ENCODE data around the gene HOXA4.
A peak's percentile ranks its signal among the peaks of the same experiment; 100 is the strongest.

The HOXA4 gene

DNA sequence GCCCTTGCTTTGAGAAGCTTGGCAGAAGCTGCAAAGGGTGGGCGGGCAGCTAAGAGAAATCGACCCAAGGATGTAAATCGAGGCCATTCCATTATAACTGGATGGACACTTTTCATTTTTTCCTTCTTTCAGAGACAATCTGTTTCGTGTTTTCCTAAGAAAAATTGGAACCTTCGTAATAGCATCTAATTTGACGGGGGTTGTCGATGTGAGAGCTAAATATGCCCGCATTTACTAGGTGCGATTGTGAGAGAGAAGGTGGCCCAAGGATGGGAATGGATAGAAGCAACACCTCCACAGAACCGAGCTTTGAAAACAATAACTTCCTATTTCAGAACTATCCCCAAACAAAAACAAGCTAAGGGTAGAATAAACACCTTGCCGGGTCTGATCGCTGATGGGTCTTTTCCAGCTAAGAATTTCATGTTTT lies 848 bp upstream of the HOXA4 start:
- WGBS (ENCODE audit: extremely low coverage, insufficient coverage, low lambda C conversion rate), result no CpG with 5 or more reads among the region's 12 CpGs
- Histone ChIP-seq H3K36me3 (ENCODE audit: control insufficient read depth, insufficient read depth, low read length) (no peaks in the 10 kb centered on the region), H2BK5ac (ENCODE audit: low read length) (no peak overlapping the region), H4K5ac (ENCODE audit: low read length) (no peak overlapping the region), H3K79me1 (ENCODE audit: low read length) (no peaks in the 10 kb centered on the region), H3K27me3 (ENCODE audit: insufficient read depth, low read length, poor library complexity) (peaks cover 88% of the 10 kb centered on the region), H2BK15ac (replicated peaks; ENCODE audit: low read depth) (no peak overlapping the region), H3K4me2 (ENCODE audit: low read length) (peak overlapping the region; percentile 89), H3K4me3 (ENCODE audit: low read length) (no peak overlapping the region), H3K79me2 (ENCODE audit: control insufficient read depth, insufficient read depth, low read length) (no peaks in the 10 kb centered on the region), H3K23ac (ENCODE audit: low read length) (no peak overlapping the region), H3K27ac (ENCODE audit: low read depth, low read length) (no peak overlapping the region), H3K4ac (ENCODE audit: low read depth, low read length) (no peak overlapping the region), H3K4me1 (ENCODE audit: control insufficient read depth, low read depth, low read length) (no peaks in the 10 kb centered on the region), H2AK5ac (ENCODE audit: low read length) (no peak overlapping the region), H3K56ac (ENCODE audit: low read length) (peak overlapping the region; percentile 73), H4K8ac (ENCODE audit: low read depth, low read length) (no peak overlapping the region), H2BK120ac (ENCODE audit: low read depth, low read length) (no peak overlapping the region), H3K9ac (ENCODE audit: low read length) (peak overlapping the region; percentile 41), H3K18ac (ENCODE audit: low read length) (no peak overlapping the region)
- DNase-seq, result no peak

GRCh38 chr7:27129729-27130539 lies 623 bp downstream of the HOXA4 start:
- H2BK5ac ChIP-seq (ENCODE audit: low read length), result no peak overlapping the region
- no peak overlapping the region for H3K4me3 ChIP-seq (ENCODE audit: low read length)
- H3K23ac ChIP-seq (ENCODE audit: low read length), result no peak overlapping the region
- H3K27me3 ChIP-seq (ENCODE audit: insufficient read depth, low read length, poor library complexity), result peaks cover 89% of the 10 kb centered on the region
- no peaks in the 10 kb centered on the region for H3K4me1 ChIP-seq (ENCODE audit: control insufficient read depth, low read depth, low read length)
- WGBS (ENCODE audit: extremely low coverage, insufficient coverage, low lambda C conversion rate), result no CpG with 5 or more reads among the region's 72 CpGs
- no peak overlapping the region for H3K18ac ChIP-seq (ENCODE audit: low read length)
- H3K79me1 ChIP-seq (ENCODE audit: low read length), result no peaks in the 10 kb centered on the region
- no peak overlapping the region for H3K56ac ChIP-seq (ENCODE audit: low read length)
- peak overlapping the region; percentile 40 for H3K4me2 ChIP-seq (ENCODE audit: low read length)
- no peak overlapping the region for H3K4ac ChIP-seq (ENCODE audit: low read depth, low read length)
- no peaks in the 10 kb centered on the region for H3K36me3 ChIP-seq (ENCODE audit: control insufficient read depth, insufficient read depth, low read length)
- H3K9ac ChIP-seq (ENCODE audit: low read length), result no peak overlapping the region
- no peaks in the 10 kb centered on the region for H3K79me2 ChIP-seq (ENCODE audit: control insufficient read depth, insufficient read depth, low read length)
- no peak overlapping the region for H2BK120ac ChIP-seq (ENCODE audit: low read depth, low read length)
- H4K5ac ChIP-seq (ENCODE audit: low read length), result no peak overlapping the region
- no peak overlapping the region for H2BK15ac ChIP-seq (replicated peaks; ENCODE audit: low read depth)
- H2AK5ac ChIP-seq (ENCODE audit: low read length), result no peak overlapping the region
- H3K27ac ChIP-seq (ENCODE audit: low read depth, low read length), result no peak overlapping the region
- no peak for DNase-seq
- H4K8ac ChIP-seq (ENCODE audit: low read depth, low read length), result no peak overlapping the region

DNA sequence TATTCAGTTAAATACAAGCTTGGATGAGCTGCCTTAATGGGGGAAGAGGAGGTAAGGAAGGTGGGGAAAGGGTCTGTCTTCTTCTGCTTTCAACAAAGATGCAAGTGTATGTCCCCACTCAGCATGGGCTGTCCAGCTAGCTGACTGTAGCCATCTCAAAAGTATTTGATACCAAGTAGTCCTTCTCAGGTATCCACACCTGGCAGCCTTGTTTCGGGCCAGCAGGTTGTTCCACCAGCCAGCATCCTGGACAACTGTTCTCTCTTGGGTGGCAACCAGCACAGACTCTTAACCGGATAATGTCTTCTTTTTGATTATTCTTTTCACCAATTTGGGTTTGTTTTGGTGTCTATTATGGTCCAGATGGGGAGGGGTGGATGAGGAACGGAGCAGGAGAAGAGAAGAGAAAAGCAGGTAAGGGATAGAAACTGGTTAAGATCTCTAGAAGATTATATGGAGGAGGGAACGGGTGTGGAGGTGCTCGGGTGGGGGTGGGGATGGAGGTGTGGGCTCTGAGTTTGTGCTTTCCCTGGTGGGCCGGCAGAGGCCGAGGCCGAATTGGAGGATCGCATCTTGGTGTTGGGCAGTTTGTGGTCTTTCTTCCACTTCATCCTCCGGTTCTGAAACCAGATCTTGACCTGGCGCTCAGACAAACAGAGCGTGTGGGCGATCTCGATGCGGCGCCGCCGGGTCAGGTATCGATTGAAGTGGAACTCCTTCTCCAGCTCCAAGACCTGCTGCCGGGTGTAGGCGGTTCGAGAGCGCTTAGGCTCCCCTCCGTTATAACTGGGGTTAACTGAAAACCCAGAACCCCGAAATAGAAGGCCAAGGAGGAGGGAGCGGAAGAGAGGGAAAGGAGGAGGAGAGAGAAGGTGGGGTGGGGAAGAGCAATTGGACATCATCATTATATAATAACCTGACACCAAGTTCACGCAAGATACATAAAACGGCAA lies 1.5 kb downstream of the HOXA4 start:
- DNase-seq, result no peak

DNA sequence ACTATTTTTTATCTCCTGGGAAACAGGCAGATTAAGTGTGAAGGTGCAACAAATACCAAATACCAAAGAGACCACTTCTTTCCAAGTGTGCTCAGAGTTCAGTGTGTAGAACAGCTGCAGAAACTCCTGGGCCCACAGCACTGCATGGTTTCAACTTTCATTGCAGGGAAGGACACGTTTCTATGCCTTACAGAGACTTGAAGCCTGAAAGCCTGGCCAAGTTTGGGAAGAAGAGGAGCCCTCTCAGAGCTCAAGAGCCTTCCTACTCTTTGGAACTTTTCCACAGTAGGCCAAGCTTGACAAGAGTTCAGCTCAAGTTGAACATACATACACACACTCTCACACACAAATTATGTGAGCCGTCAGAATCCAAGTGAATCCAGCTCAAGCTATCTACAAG lies 2.5 kb downstream of the HOXA4 start:
- Histone ChIP-seq H3K4ac (ENCODE audit: low read depth, low read length) (no peak overlapping the region), H3K79me1 (ENCODE audit: low read length) (no peaks in the 10 kb centered on the region), H3K56ac (ENCODE audit: low read length) (no peak overlapping the region), H3K4me1 (ENCODE audit: control insufficient read depth, low read depth, low read length) (no peaks in the 10 kb centered on the region), H2AK5ac (ENCODE audit: low read length) (no peak overlapping the region), H3K18ac (ENCODE audit: low read length) (no peak overlapping the region), H3K4me2 (ENCODE audit: low read length) (no peak overlapping the region), H2BK15ac (replicated peaks; ENCODE audit: low read depth) (no peak overlapping the region), H3K27me3 (ENCODE audit: insufficient read depth, low read length, poor library complexity) (peaks cover 90% of the 10 kb centered on the region), H3K79me2 (ENCODE audit: control insufficient read depth, insufficient read depth, low read length) (no peaks in the 10 kb centered on the region), H4K5ac (ENCODE audit: low read length) (no peak overlapping the region), H3K9ac (ENCODE audit: low read length) (no peak overlapping the region), H3K4me3 (ENCODE audit: low read length) (no peak overlapping the region), H2BK5ac (ENCODE audit: low read length) (no peak overlapping the region), H3K27ac (ENCODE audit: low read depth, low read length) (no peak overlapping the region), H4K8ac (ENCODE audit: low read depth, low read length) (no peak overlapping the region), H2BK120ac (ENCODE audit: low read depth, low read length) (no peak overlapping the region), H3K23ac (ENCODE audit: low read length) (no peak overlapping the region), H3K36me3 (ENCODE audit: control insufficient read depth, insufficient read depth, low read length) (no peaks in the 10 kb centered on the region)
- no peak for DNase-seq
- no CpG with 5 or more reads among the region's 2 CpGs for WGBS (ENCODE audit: extremely low coverage, insufficient coverage, low lambda C conversion rate)

More for the DNA sequence above, 1.5 kb downstream of the HOXA4 start:
- Histone ChIP-seq H2BK120ac (ENCODE audit: low read depth, low read length) (no peak overlapping the region), H3K4ac (ENCODE audit: low read depth, low read length) (no peak overlapping the region), H3K4me2 (ENCODE audit: low read length) (no peak overlapping the region), H3K9ac (ENCODE audit: low read length) (no peak overlapping the region), H3K18ac (ENCODE audit: low read length) (no peak overlapping the region), H2BK15ac (replicated peaks; ENCODE audit: low read depth) (no peak overlapping the region), H3K27ac (ENCODE audit: low read depth, low read length) (no peak overlapping the region), H3K36me3 (ENCODE audit: control insufficient read depth, insufficient read depth, low read length) (no peaks in the 10 kb centered on the region), H3K27me3 (ENCODE audit: insufficient read depth, low read length, poor library complexity) (peaks cover 90% of the 10 kb centered on the region), H3K4me1 (ENCODE audit: control insufficient read depth, low read depth, low read length) (no peaks in the 10 kb centered on the region), H3K4me3 (ENCODE audit: low read length) (no peak overlapping the region), H3K23ac (ENCODE audit: low read length) (no peak overlapping the region), H3K79me2 (ENCODE audit: control insufficient read depth, insufficient read depth, low read length) (no peaks in the 10 kb centered on the region), H3K56ac (ENCODE audit: low read length) (no peak overlapping the region), H4K5ac (ENCODE audit: low read length) (no peak overlapping the region), H2BK5ac (ENCODE audit: low read length) (no peak overlapping the region), H3K79me1 (ENCODE audit: low read length) (no peaks in the 10 kb centered on the region), H2AK5ac (ENCODE audit: low read length) (no peak overlapping the region), H4K8ac (ENCODE audit: low read depth, low read length) (no peak overlapping the region)
- no CpG with 5 or more reads among the region's 28 CpGs for WGBS (ENCODE audit: extremely low coverage, insufficient coverage, low lambda C conversion rate)

GRCh38 chr7:27126596-27127327 lies 3.8 kb downstream of the HOXA4 start:
- Histone ChIP-seq H3K4me3 (ENCODE audit: low read length) (no peak overlapping the region), H3K9ac (ENCODE audit: low read length) (no peak overlapping the region), H3K23ac (ENCODE audit: low read length) (no peak overlapping the region), H3K4me2 (ENCODE audit: low read length) (no peak overlapping the region), H2AK5ac (ENCODE audit: low read length) (no peak overlapping the region), H4K5ac (ENCODE audit: low read length) (no peak overlapping the region), H3K4me1 (ENCODE audit: control insufficient read depth, low read depth, low read length) (no peaks in the 10 kb centered on the region), H3K18ac (ENCODE audit: low read length) (no peak overlapping the region), H4K8ac (ENCODE audit: low read depth, low read length) (no peak overlapping the region), H3K36me3 (ENCODE audit: control insufficient read depth, insufficient read depth, low read length) (no peaks in the 10 kb centered on the region), H3K27ac (ENCODE audit: low read depth, low read length) (no peak overlapping the region), H3K27me3 (ENCODE audit: insufficient read depth, low read length, poor library complexity) (peaks cover 94% of the 10 kb centered on the region), H2BK15ac (replicated peaks; ENCODE audit: low read depth) (no peak overlapping the region), H3K4ac (ENCODE audit: low read depth, low read length) (no peak overlapping the region), H2BK5ac (ENCODE audit: low read length) (no peak overlapping the region), H2BK120ac (ENCODE audit: low read depth, low read length) (no peak overlapping the region), H3K79me1 (ENCODE audit: low read length) (no peaks in the 10 kb centered on the region), H3K79me2 (ENCODE audit: control insufficient read depth, insufficient read depth, low read length) (no peaks in the 10 kb centered on the region), H3K56ac (ENCODE audit: low read length) (no peak overlapping the region)
- no peak for DNase-seq
- 100% methylated on average over 1 of the region's 3 CpGs for WGBS (ENCODE audit: extremely low coverage, insufficient coverage, low lambda C conversion rate)

All from mesendoderm (in vitro differentiated cells).